Measurements from ENCODE around the gene PRR33.
"Not testable (repeated sequence)": the region's sequence is repeated elsewhere in the genome, so short reads cannot be mapped to it uniquely, and the experiment has no call there.

Gene PRR33

DNA sequence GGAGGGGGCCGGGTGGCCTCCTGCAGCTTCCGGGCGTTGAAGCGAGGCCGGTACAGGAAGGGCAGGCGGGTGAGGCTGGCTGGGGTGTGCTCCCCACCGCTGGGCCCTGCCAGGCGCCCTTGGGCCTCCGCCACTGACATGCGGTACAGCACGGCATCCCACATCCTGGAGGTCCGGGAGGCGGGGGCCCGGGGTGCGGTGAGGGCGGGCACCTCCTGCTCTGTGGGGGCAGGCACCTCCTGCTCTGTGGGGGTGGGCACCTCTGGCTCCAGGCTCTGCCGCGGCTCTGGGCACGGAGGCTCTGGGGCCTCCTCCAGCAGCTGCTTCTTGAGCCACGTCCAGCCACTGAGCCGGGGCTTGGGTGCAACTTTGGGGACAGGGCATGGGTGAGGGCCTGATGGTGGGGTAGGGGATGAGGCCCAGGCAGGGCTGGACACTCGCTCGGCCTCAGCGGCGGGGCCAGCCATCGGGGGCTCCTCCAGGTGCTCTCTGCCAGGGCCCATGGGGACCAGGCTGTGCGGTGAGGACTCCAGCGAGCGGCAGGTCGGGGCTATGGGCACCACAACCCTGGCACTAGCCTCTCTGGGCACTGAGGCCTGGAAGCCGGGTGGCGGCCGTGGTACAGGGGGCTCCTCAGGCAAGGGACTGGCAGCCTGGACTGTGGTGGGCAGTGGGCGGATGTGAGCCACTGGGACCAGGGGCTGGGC lies 2.3 kb downstream of the PRR33 start:
- no peak for DNase-seq (ENCODE audit: low read depth, low spot score)

DNA sequence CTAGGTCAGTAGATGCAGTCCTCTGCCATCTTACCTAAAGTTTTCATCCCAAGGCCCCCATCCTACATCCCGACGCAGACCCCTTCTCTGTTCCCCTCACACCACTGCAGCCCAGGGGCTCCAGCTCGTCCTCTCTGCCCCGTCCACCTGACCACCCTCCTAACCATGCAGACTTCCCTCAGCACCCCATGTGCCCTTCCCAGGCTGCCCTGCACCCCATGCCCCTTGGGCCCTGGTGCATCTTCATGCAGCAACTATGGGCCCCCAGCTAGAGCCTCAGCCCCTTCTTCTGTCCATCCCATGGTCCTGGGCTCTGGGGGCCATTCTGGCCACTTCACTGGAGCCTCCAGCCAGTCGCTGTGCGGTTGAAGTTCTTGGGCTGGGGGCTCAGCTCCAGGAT lies 2.9 kb downstream of the PRR33 start:
- no peak for DNase-seq (ENCODE audit: low read depth, low spot score)

DNA sequence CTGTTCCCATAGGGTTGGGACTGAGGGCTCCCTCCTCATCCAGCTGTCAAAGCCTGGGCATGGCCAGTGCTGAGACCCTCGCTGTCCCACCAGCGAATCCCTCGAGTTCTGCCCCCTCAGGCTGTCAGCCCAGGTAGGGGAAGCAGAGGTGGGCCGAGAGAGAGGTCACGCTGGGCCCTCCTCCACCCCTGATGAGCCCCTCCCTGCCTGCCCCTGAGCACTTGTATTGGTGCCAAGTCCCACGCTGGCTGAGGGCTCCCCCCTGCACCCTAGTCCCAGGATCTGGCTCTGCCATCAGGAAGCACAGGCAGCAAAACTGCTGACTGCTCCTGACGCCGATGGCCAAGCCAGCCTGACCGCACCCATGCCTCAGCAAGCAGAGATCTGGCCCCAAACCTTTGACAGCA lies 3.3 kb downstream of the PRR33 start:
- DNase-seq (ENCODE audit: low read depth, low spot score): no peak

DNA sequence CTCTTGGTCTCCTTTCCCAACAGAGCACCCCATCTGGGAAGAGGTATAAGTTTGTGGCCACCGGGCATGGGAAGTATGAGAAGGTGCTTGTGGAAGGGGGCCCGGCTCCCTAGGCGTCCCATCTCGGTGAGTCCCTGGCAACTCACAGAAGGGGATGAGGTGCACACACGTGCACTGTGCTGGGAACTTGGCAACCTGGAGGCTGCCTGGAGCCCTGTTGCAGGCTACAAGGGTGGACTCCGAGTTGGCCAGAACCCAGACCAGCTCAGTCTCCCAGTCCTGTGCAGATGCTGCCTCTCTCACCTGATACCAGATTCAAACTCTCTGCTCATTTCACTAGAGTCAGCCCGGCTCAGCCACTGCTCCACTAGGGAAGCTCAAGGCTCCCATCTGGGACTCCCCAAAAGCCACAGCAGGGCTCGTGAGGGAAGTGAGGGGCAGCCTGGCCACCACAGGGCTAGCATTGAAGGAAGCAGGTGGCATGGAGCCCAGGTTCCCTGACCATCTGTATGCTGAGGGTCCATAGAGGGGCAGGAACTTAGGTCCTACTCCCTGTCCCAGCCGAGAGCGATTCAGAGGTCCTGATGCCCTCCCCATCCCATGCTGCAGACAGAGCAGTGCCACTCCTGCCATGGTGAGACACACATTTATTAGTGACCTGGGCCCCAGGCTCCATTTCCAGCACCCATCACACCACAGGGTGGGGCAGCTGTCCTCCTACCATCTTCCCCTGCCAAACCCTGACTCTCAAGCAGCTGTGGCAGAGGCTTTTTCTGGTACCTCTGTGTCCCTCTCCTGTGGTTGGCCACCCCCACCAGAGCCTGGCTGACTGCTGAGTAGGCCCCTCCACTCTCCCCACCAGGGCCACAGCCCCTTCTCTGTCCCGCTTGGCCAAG lies 4.0 kb downstream of the PRR33 start:
- no peak for DNase-seq (ENCODE audit: low read depth, low spot score)

DNA sequence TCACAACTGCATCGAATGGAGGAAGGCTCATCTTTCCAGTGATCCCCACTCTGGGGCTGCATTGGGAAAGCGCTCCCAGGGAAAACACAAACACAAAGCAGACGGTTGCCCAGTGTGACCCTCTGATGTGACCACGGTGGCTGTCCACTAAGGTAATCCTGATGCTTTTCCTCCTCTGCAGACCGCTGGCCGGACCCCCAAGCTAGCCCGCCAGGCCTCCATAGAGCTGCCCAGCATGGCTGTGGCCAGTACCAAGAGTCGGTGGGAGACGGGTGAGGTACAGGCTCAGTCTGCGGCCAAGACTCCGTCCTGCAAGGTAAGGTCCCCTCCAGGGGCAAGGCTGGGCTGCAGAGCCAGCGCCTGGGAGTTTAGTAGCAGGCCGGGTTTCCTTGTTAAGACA lies 5.1 kb downstream of the PRR33 start:
- DNase-seq (ENCODE audit: low read depth, low spot score): not testable (repeated sequence)

DNA sequence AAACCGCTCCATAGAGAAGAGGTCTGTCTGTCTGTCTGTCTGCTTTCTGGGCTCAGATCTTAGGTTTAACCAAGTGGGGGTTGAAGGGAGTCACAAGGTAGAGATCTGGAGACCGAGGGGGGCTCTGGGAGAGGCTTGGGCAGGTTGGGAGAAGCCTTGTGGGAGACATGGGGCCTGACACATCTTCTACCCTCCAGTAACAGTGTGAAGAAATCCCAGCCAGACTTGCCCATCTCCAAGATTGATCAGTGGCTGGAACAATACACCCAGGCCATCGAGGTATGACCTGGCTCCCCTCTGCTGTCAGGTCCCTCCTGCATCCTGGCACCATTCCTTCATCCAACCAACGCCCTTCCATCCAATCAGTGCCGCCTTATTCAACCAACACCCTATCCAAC lies 7.4 kb downstream of the PRR33 start:
- no peak for DNase-seq (ENCODE audit: low read depth, low spot score)

DNA sequence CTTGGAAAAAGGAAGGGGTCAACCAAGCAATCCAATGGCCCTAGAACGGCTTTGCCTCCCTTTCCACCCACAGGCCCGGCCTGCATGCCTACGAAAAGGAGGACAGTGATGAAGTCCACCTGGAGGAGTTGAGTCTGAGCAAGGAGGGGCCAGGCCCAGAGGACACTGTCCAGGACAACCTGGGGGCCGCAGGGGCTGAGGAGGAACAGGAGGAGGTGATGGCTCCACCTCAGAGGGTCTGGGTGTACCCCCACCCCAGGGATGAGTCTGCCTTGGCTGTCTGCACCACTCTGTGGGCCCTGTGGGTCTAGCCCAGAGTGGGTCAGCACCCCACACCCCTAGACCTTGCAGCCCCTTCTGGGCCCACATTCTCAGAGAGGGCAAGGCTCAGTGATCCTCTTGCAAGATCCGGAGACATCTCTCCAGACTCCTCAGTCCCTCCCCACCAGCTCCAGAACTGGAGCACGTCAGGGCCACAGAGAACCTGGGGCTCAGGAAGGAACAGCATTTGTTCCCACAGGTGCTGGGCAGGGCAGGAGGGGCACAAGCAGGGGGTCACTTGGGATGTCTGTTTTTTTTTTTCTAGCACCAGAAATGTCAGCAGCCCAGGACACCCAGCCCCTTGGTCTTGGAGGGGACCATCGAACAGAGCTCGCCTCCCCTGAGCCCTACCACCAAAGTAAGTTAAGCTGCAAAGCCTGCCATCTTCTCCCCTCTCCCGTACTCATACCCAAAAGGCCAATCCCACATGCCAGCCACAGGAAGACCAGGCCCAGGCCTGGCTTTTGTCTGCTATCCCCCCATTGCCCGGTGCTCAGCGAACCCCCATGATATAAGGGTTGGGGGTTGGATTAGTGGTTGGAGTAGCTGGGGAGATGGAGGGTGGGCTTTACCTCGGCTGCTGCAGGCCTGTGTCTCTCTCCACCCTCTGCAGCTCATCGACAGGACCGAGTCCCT lies 8.1 kb downstream of the PRR33 start:
- no peak for DNase-seq (ENCODE audit: low read depth, low spot score)

DNA sequence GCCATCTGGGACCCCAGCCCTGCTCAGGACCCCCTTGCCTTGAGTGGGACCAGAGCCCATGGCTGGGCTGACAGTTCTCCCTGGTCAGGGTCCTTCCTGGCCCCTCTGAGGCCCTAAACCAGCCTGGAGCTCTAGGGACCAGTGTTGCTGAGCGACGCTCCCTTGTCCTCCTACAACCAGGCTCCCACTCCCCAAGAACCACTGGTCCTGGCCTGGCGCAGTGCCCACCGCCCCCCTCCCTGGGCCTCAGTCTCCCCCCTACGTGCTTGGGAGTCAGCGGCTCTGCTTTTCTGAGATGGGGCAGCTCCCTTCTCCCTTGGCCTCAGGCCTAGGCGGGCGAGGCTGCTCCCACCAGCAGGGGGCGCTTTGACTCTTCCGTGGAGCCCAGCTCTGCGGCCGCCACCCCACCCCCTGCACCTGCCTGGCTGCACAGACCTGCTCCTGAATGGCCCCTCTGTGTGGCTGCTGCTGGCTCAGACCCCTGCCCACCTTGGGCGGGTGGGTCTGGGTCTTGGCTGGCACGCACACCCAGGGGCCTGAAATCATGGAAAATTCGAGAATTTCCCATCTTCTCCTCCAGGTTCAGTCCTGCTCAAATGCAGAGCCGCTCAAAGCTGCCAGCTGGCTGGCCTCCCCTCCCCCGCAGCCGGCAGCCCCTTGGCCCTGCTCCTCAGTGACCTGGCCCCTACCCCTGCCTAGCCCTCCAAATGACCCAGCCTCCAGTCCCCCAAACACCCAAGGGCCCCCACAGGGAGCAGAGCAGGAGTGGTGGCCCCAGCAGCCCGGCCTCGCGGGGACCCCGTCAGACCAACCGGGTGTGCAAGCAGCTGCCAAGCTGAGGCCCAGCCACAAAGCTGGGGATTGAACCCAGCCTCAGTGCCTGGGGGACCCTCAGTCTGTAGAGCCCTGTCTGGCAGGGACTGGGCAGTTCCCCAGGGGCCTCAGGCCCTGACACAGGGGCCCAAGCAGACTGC lies 9.1 kb downstream of the PRR33 start:
- peak; percentile 89 for DNase-seq (ENCODE audit: low read depth, low spot score)

DNA sequence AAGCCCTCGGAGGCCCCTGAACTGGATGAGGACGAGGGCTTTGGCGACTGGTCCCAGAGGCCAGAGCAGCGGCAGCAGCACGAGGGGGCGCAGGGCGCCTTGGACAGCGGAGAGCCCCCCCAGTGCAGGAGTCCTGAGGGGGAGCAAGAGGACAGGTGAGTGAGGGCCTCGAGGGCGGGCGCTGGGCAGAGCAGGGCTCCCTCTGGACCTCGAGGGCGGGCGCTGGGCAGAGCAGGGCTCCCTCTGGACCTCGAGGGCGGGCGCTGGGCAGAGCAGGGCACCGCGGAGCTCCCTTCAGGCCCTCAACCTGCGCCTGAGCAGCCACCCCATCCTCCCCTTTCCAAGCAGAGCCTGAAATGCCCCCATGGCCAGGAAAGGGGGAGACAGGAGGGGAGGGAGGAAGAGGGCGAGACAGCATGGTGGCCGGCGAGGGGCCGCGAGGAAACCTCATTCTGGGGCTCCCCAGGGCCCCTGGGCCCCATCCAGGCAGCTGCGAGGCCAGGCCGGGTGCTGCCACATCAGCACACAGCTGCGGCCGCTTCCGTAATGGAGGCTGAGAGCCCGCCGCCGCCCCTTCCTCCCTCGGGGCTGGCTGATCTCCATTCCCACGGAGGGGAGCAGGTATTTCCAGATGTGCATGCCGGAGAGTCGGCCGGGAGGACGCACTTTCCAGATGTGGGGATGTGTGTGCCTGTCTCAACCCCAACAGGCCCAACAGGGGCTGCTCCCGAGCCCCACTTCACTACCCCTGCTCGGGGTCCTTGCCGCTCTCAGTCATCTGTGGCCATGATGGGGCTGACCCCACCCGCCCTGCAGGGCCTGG lies 10.0 kb downstream of the PRR33 start:
- no peak for DNase-seq (ENCODE audit: low read depth, low spot score)

DNA sequence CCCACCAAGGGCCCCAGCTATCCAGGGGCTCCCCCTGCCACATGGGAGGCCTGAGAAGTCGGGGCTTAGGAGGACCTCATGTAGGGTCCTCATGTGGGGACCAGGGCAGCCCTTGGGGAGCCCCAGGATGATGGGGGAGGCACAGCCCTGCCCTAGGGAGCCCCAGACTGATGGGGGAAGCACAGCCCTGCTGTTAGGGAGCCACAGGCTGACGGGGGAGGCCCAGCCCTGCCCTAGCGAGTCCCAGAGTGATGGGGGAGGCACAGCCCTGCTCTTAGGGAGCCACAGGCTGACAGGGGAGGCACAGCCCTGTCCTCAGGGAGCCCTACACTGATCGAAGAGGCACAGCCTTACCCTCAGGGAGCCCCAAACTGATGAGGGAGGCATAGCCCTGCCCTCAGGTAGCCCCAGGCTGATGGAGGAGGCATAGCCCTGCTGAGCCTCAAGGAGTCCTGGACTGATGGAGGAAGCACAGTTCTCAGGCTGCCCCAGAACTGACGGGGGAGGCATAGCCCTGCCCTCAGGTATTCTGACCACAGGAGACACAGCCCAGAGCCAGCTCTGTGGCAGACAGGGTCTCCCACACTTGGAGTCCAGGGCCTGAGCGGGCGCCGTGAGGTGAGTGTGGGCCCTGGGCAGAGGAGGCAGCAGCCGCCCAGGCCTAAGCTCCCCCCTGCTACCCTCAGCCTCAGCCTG lies 10.8 kb downstream of the PRR33 start:
- no peak for DNase-seq (ENCODE audit: low read depth, low spot score)

DNA sequence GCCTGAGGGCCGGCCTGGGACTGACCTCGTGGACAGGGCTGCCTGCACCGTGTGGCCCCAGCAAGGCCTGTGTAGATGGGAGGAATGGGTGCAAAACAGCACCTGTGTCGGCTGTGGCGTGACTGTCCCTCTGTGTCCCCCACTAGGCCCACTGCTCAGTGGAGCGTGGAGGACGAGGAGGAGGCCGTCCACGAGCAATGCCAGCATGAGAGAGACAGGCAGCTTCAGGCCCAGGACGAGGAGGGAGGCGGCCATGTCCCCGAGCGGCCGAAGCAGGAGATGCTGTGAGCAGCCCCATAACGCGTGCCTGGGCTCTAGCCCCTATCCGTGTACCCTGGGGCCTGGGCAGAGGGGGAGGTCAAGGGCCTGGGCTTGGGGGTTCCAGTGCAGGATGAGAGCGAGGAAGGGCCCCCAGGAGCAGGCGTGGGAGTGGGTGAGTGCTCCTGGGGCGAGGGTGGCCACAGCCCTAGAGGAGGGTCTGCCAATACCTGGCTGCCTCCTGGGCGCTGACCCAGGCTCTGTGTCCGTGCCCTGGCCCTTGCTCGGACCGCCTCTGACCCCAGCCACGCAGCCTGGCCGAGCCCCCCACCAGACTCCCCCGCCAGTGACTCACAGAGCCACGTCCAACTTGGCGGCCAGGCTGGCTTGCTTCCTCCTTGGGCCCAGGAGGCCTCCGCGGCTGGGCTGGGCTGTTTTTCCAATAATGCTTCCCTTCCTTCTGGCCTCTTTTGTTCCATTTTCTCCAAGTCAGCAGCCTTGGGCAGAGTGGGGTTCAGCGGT lies 11.6 kb downstream of the PRR33 start:
- peak; percentile 37 for DNase-seq (ENCODE audit: low read depth, low spot score)

DNA sequence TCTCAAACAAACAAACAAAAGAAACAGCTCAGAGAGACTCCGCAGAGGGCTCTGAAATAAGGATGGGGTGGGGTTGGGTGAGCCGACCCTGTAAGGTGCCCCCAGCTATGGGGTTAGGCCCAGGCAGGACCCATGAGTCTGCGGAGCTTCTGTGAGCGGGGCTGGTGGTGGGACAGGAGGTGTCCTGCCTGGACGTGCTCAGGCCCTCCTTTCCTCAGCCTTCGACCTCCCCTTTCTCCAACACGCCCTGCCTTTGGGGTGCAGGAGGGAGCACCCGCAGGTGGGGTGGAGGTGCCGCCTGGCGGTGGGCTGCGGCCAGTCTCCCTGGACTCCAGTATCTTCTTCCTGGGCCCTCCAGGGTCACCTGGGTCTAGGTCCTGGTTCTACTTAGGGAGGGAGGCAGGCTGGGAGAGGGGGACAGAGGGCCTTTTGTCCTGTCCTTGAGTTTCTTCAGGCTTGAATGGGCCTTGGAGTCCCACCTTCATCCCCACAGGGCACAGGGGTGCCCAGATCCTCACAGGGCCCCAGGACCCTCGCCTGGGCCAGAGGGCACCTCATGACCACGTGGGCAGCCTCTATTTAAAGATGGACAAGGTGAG lies 12.3 kb downstream of the PRR33 start:
- no peak for DNase-seq (ENCODE audit: low read depth, low spot score)

DNA sequence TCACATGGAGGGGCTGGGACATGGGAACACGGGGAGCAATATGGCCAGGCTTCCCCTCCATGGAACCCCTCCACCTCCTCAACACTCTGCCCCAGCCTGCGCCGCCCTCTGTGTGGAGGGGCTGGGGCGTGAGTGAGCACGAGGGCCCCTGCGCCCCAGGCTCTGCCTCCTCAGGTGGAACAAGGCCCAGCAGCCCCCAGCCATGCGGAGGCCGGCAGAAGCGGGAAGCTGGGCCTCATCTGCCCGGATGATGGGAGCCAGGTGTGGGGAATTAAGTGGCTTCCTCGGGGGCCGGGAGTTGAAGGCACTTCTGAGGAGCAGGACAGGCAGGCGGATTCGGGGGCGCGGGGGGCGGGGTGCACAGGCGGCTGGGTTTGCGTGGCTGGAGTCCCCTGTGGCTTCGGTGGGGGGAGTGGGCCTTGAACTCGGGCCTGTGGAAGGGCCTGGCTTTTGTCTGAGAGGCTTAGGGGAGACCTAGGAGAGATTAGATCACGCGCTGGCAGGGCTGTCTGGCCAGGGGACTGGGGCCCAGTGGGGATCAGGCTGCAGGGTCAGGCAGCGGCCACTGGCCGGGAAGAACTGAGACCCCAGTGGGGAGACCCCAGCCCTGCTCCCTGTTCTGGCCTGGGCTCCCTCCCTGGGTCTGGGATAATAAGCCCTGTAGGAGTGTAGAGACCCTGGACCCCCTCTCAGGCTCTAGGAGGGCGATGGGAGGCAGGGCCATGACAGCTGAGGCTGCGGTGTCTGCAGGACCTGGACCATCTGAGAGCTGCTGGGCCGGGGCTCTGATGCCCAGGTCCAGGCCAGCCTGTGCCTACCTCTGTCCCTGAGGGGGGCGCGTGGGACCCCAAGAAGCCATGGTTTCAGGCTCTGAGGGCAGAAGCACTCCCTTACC lies 13.3 kb downstream of the PRR33 start:
- DNase-seq (ENCODE audit: low read depth, low spot score): no peak

DNA sequence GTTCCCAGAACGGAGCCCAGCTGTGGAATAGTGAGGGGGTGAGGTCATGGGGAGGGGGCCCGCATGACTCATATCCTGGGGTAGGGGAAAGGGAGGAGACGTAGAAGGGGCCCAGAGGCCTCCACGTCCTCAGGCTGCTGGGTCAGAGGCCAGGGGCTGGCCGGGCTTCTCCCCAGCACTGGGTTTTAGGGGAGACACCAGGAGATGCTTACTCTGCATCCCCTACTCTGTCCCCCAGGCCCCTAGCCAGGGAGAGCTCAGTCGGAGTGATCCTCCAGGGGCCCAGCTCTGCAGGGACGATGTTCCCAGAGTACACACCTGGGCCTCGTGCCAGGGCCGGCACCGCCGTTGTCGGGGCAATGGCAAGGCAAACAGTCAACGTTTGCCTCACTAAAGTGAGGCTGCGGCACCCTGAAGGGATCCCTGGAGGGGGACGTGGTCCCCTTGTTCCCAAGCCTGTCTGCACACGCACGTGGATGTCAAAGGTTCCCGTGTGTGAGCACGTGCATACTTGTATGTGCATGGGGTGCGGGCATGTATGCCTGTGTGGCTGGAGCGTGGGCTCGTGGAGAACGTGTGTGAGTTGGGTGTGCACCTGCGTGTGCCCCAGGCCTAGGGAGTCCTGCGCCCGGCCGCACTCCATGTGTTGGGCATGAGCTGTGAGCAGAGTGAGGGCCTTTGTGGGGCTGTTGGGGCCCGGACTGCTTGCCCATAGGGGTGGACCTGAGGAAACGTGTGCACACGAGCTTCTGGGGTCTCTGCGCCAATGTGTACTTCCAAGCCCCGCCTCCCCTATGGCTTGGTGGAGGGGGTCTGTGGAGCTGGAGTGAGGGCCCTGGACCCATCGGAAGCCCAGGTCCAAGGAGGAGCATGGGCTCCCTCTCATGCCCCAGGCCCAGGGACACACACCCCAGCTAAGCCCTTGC lies 14.2 kb downstream of the PRR33 start:
- peak; percentile 73 for DNase-seq (ENCODE audit: low read depth, low spot score)

DNA sequence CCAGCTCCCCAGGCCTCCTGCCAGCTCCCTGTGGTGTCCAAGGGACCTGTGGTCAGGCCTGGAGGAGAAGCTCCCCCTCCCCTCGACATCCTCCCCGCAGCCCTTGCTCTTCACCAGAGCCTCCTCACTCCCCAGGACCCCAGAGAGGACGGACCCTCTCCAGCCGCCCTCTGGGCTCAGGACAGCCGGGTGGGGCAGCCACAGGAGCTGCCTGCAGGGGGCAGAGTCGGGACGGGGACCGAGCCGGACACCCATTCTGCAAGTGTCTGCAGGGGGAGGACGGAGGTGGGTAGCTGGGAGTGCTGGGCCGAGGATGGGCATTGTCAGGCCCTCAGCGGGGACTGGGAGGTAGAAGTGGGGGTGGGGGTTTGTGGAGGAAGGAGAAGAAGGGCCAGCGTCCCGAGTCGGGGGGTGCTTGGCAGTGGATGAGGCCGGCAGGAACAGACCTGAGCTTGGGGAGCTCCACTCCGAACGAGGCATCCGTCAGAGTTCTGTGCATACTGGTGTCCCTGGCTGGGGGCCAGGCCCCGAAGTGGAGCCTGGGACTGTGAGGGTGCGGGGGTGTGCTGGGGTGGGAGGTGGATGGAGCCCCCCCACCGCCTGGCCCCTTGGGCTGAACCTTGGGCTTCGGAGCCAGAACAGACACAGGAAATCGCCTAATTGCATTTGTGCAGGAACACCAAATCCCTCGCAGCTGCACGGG lies 15.2 kb downstream of the PRR33 start:
- DNase-seq (ENCODE audit: low read depth, low spot score): peak; percentile 56

Measured in astrocyte of the hippocampus (primary cell).